ENCODE measurements around the gene ARX. TPM values are rescaled to one million over a fixed set of nuclear protein-coding genes. Genes with fewer than 3 reads are reported as not detected.

ARX gene
- polyA plus RNA-seq, 1 of the 3 experiments (the other 2 are of a cell fraction) = not detected

GRCh38 chrX:24961809-24962208 lies 54.0 kb downstream of the ARX start:
- no peak for DNase-seq
- POLR2A ChIA-PET = no interaction called here
- no peak for TF ChIP-seq TCF12 (IDR thresholded peaks at IDR 0.05)
- TF ChIP-seq PBX3 (IDR thresholded peaks at IDR 0.05) = no peak
- TF ChIP-seq YY1 (IDR thresholded peaks at IDR 0.05; ENCODE audit: low read depth) = no peak
- no peak for TF ChIP-seq NRF1 (IDR thresholded peaks at IDR 0.05; ENCODE audit: low read depth, low read length)
- no peak for TF ChIP-seq EP300 (IDR thresholded peaks at IDR 0.05; ENCODE audit: borderline replicate concordance in 1 of 2, low read depth in 1 of 2, low read length in 1 of 2)
- Histone ChIP-seq H3K79me2 (ENCODE audit: insufficient read depth) (no peaks in the 10 kb centered on the region), H3K4me3 (ENCODE audit: low read depth in 2 of 2, low read length in 1 of 2) (no peak overlapping the region), H3K9me3 (no peaks in the 10 kb centered on the region), H3K9me2 (no peaks in the 10 kb centered on the region), H2AFZ (ENCODE audit: low read depth) (no peak overlapping the region), H4K20me1 (ENCODE audit: insufficient read depth) (no peaks in the 10 kb centered on the region), H3F3A (replicated peaks; ENCODE audit: insufficient read depth) (no peaks in the 10 kb centered on the region), H3K9ac (no peak overlapping the region), H3K27me3 (ENCODE audit: insufficient read depth) (no peaks in the 10 kb centered on the region), H3K4me2 (no peak overlapping the region), H3K4me1 (ENCODE audit: control insufficient read depth in 1 of 2, insufficient read depth in 2 of 2, low read depth in 1 of 2, low read length in 1 of 2) (no peaks in the 10 kb centered on the region; a peak in 1 of 4 replicates), H3K36me3 (replicated peaks in 1 of 2; ENCODE audit: control insufficient read depth in 1 of 2, insufficient read depth in 2 of 2, low read length in 1 of 2) (no peaks in the 10 kb centered on the region), H3K27ac (ENCODE audit: low read depth in 2 of 2, low read length in 1 of 2) (no peak overlapping the region)
- CTCF ChIA-PET = no interaction called here
- WGBS (ENCODE audit: low lambda C conversion rate) = 57% methylated on average over 1 of the region's 1 CpG

- Histone ChIP-seq H3K36me3 (replicated peaks in 1 of 2; ENCODE audit: control insufficient read depth in 1 of 2, insufficient read depth in 2 of 2, low read length in 1 of 2) (no peaks in the 10 kb centered on the region), H3K79me2 (ENCODE audit: insufficient read depth) (no peaks in the 10 kb centered on the region), H3K9ac (no peak overlapping the region), H3K4me3 (ENCODE audit: low read depth in 2 of 2, low read length in 1 of 2) (no peak overlapping the region), H3K9me2 (no peaks in the 10 kb centered on the region), H3K4me1 (ENCODE audit: control insufficient read depth in 1 of 2, insufficient read depth in 2 of 2, low read depth in 1 of 2, low read length in 1 of 2) (no peaks in the 10 kb centered on the region; a peak in 2 of 4 replicates), H3F3A (replicated peaks; ENCODE audit: insufficient read depth) (no peaks in the 10 kb centered on the region), H3K4me2 (no peak overlapping the region), H3K9me3 (no peaks in the 10 kb centered on the region), H4K20me1 (ENCODE audit: insufficient read depth) (no peaks in the 10 kb centered on the region), H2AFZ (ENCODE audit: low read depth) (no peak overlapping the region), H3K27ac (ENCODE audit: low read depth in 2 of 2, low read length in 1 of 2) (no peak overlapping the region), H3K27me3 (ENCODE audit: insufficient read depth) (no peaks in the 10 kb centered on the region)
- TF ChIP-seq MEF2A (IDR thresholded peaks at IDR 0.05; ENCODE audit: borderline replicate concordance, low read depth) (no peak), TEAD4 (IDR thresholded peaks at IDR 0.05; ENCODE audit: borderline replicate concordance, insufficient read depth) (no peak)
- ChIA-PET POLR2A (no interaction called here), CTCF (interaction anchor here (1.3 to 1.5 kb wide), 2 partner anchors 11 to 118 kb away, joined by 3 to 5 read pairs; no protein-coding TSS in a partner anchor)
- no peak for DNase-seq
Observed at GRCh38 chrX:24956828-24957227, 58.9 kb downstream of the ARX start.

GRCh38 chrX:24955372-24955930 lies 60.3 kb downstream of the ARX start:
- ChIA-PET POLR2A (no interaction called here), CTCF (no interaction called here)
- H3K36me3 ChIP-seq (replicated peaks in 1 of 2; ENCODE audit: control insufficient read depth in 1 of 2, insufficient read depth in 2 of 2, low read length in 1 of 2) = no peaks in the 10 kb centered on the region

More at GRCh38 chrX:24955372-24955930, 60.3 kb downstream of the ARX start:
- no peak for DNase-seq
- Histone ChIP-seq H3K4me3 (ENCODE audit: low read depth in 2 of 2, low read length in 1 of 2) (no peak overlapping the region), H3K27ac (ENCODE audit: low read depth in 2 of 2, low read length in 1 of 2) (no peak overlapping the region), H3K79me2 (ENCODE audit: insufficient read depth) (no peaks in the 10 kb centered on the region), H3K9me2 (no peaks in the 10 kb centered on the region), H3K9me3 (no peaks in the 10 kb centered on the region), H3K4me1 (ENCODE audit: control insufficient read depth in 1 of 2, insufficient read depth in 2 of 2, low read depth in 1 of 2, low read length in 1 of 2) (no peaks in the 10 kb centered on the region; a peak in 2 of 4 replicates), H4K20me1 (ENCODE audit: insufficient read depth) (no peaks in the 10 kb centered on the region), H2AFZ (ENCODE audit: low read depth) (no peak overlapping the region), H3K9ac (no peak overlapping the region), H3K4me2 (no peak overlapping the region), H3F3A (replicated peaks; ENCODE audit: insufficient read depth) (no peaks in the 10 kb centered on the region), H3K27me3 (ENCODE audit: insufficient read depth) (no peaks in the 10 kb centered on the region)
- 44% methylated on average over 2 of the region's 2 CpGs for WGBS (ENCODE audit: low lambda C conversion rate)
- TF ChIP-seq TAF1 (IDR thresholded peaks at IDR 0.05; ENCODE audit: borderline replicate concordance, low read depth, low read length) (no peak), RAD21 (IDR thresholded peaks at IDR 0.05; ENCODE audit: low read length) (no peak), MXI1 (IDR thresholded peaks at IDR 0.05; ENCODE audit: low read depth, low read length) (no peak), EP300 (IDR thresholded peaks at IDR 0.05; ENCODE audit: borderline replicate concordance in 1 of 2, low read depth in 1 of 2, low read length in 1 of 2) (no peak), TEAD4 (IDR thresholded peaks at IDR 0.05; ENCODE audit: borderline replicate concordance, insufficient read depth) (no peak)

Measured in SK-N-SH (cell line).